ENCODE data around the gene CNTNAP2. TPM values are rescaled to one million over a fixed set of nuclear protein-coding genes. Genes with fewer than 3 reads are reported as not detected.

Gene CNTNAP2
- total and polyA plus RNA-seq, 2 of the 13 experiments (the other 11 are each of a cell fraction or from before 2014, with no cell fraction given) = 0.40 to 0.42 TPM

DNA sequence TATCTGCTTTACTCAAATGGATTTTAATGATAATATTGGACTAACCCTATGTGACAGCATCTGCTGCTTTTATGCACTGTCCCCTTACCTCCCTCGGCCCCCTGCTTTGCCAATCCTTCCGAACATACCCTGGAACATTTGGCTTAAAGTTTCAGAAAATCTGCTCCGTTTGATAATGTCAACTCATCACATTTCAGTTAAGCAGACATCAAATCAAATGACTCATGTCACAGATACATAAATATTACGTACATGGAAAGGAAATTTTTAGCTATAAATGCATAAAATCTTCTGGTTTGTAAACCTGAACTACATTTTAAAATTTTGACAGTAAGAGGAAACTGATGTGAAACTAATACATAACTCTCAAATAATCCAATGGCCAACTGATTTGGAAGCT lies 98.2 kb downstream of the CNTNAP2 start:
- ChIA-PET CTCF (ENCODE audit: low intra/inter-chr PET ratio, low total read pairs) (no interaction called here), POLR2A (no interaction called here)
- Histone ChIP-seq H3K4me3 (replicated peaks in 1 of 3; ENCODE audit: insufficient read depth in 1 of 3, low read depth in 2 of 3, low read length in 3 of 3) (no peak overlapping the region), H3K4me1 (ENCODE audit: insufficient read depth, low read length) (no peaks in the 10 kb centered on the region), H3K9me3 (ENCODE audit: low read length) (peaks cover 71% of the 10 kb centered on the region), H2AFZ (ENCODE audit: low read length) (no peak overlapping the region), H3K36me3 (replicated peaks in 1 of 2; ENCODE audit: control insufficient read depth in 1 of 2, insufficient read depth in 2 of 2, low read length in 2 of 2) (no peaks in the 10 kb centered on the region), H3K27me3 (ENCODE audit: control insufficient read depth in 1 of 2, insufficient read depth in 2 of 2, low read length in 2 of 2) (no peaks in the 10 kb centered on the region), H3K27ac (ENCODE audit: extremely low read length, insufficient read depth, low read length) (no peak overlapping the region), H3K4me2 (ENCODE audit: low read depth, low read length) (no peak overlapping the region), H3K9ac (ENCODE audit: insufficient read depth, low read depth, low read length) (no peak overlapping the region), H4K20me1 (ENCODE audit: insufficient read depth, low read length) (no peaks in the 10 kb centered on the region), H3K79me2 (ENCODE audit: insufficient read depth, low read length) (no peaks in the 10 kb centered on the region)
- in situ Hi-C loops (cut with HindIII; ENCODE audit: extremely low pct_ligation_motif_present, low pct_unique_long_range_greater_than_20kb) (no loop called here), intact Hi-C loops (cut with micrococcal nuclease; ENCODE audit: unreplicated experiment) (no loop called here)
- TF ChIP-seq SRF (IDR thresholded peaks at IDR 0.05; ENCODE audit: low read depth, low read length) (no peak), ZNF646 (CRISPR knock-in tag; IDR thresholded peaks at IDR 0.05) (no peak), MAFF (IDR thresholded peaks at IDR 0.05; ENCODE audit: low read depth, low read length) (peak; percentile 89), MAFK (conservative IDR thresholded peaks at IDR 0.05 in 1 of 2, IDR thresholded peaks at IDR 0.05 in 1 of 2; ENCODE audit: low read length in 2 of 2) (peak; percentile 87 to 90), SMAD9 (CRISPR knock-in tag; IDR thresholded peaks at IDR 0.05) (no peak), RBM22 (optimal IDR thresholded peaks at IDR 0.05; ENCODE audit: low read length) (no peak), ZNF557 (CRISPR knock-in tag; IDR thresholded peaks at IDR 0.05) (no peak)
- 1% methylated on average over 4 of the region's 4 CpGs for WGBS (ENCODE audit: low lambda C conversion rate)
- no peak for FAIRE-seq
- no peak for DNase-seq (ENCODE audit: low spot score)
- no TSS peak for BruUV-seq (replicated peaks)
- ATAC-seq = no peak
